Neuronal stem cell (in vitro differentiated cells): ENCODE data around the gene CCDC141.

Experiments
- DNase-seq: peaks from one replicate; pipeline ENCODE4 v3.0.0-alpha.2; 2013; ENCODE audit warnings: low spot score
- H2AFZ ChIP-seq: one replicate; pipeline ENCODE4 v1.6.1; 2013; ENCODE audit warnings: mild to moderate bottlenecking, low read length, inconsistent platforms
- H2AK5ac ChIP-seq: 2 replicates; pipeline ENCODE4 v1.6.1; 2013; ENCODE audit warnings: low read depth, mild to moderate bottlenecking, inconsistent platforms, low read length, moderate library complexity, mixed read lengths
- H2BK120ac ChIP-seq: 2 replicates; pipeline ENCODE4 v1.6.1; 2013; ENCODE audit warnings: low read depth, mild to moderate bottlenecking, inconsistent platforms, low read length, moderate library complexity, mixed read lengths
- H2BK12ac ChIP-seq: one replicate; pipeline ENCODE4 v1.6.1; 2013; ENCODE audit warnings: low read length, inconsistent platforms
- H2BK15ac ChIP-seq: 2 replicates; pipeline ENCODE4 v1.6.1; 2013; ENCODE audit warnings: mild to moderate bottlenecking, low read length, inconsistent platforms, mixed read lengths
- H2BK5ac ChIP-seq: one replicate; pipeline ENCODE4 v1.6.1; 2013; ENCODE audit warnings: inconsistent platforms, mild to moderate bottlenecking, low read length, moderate library complexity
- H3K14ac ChIP-seq: one replicate; pipeline ENCODE4 v1.6.1; 2013; ENCODE audit warnings: low read length, inconsistent platforms
- H3K18ac ChIP-seq: 2 replicates; pipeline ENCODE4 v1.6.1; 2013; ENCODE audit warnings: low read length, inconsistent platforms
- H3K23ac ChIP-seq: 2 replicates; pipeline ENCODE4 v1.6.1; 2013; ENCODE audit warnings: low read depth, mild to moderate bottlenecking, mixed read lengths, low read length, inconsistent platforms; ENCODE audit not compliant: poor library complexity
- H3K27ac ChIP-seq: replicated peaks from 3 replicates; pipeline ENCODE4 v1.5.1; 2013; ENCODE audit warnings: low read length, inconsistent platforms
- H3K27me3 ChIP-seq, 3 experiments: 2 replicates each; pipeline ENCODE4 v1.6.1; 2013; ENCODE audit warnings: low read length in 3 of 3, mild to moderate bottlenecking in 2 of 3, inconsistent platforms in 1 of 3, low read depth in 1 of 3, mixed read lengths in 1 of 3, moderate library complexity in 1 of 3; ENCODE audit not compliant: control insufficient read depth in 3 of 3, insufficient read depth in 3 of 3
- H3K36me3 ChIP-seq, 2 donors: replicated peaks in 1 of 2; 2 replicates each; pipeline ENCODE4 v1.6.1; 2013; ENCODE audit warnings: low read length in 2 of 2; ENCODE audit not compliant: control insufficient read depth in 2 of 2, insufficient read depth in 2 of 2
- H3K4ac ChIP-seq: 2 replicates; pipeline ENCODE4 v1.6.1; 2013; ENCODE audit warnings: inconsistent platforms, mild to moderate bottlenecking, low read length, moderate library complexity
- H3K4me1 ChIP-seq, 2 donors: 1 replicate in 1 of 2; 2 replicates in 1 of 2; pipeline ENCODE4 v1.6.1; 2013; ENCODE audit warnings: low read length in 2 of 2, low read depth in 1 of 2; ENCODE audit not compliant: control insufficient read depth in 2 of 2, insufficient read depth in 1 of 2
- H3K4me2 ChIP-seq: one replicate; pipeline ENCODE4 v1.6.1; 2013; ENCODE audit warnings: mild to moderate bottlenecking, low read length, inconsistent platforms; ENCODE audit not compliant: insufficient read depth, poor library complexity, severe bottlenecking
- H3K4me3 ChIP-seq, 2 donors: 2 replicates each; pipeline ENCODE4 v1.5.1; 2013; ENCODE audit warnings: low read length in 2 of 2, mild to moderate bottlenecking in 2 of 2, inconsistent platforms in 1 of 2, moderate library complexity in 1 of 2
- H3K79me1 ChIP-seq: one replicate; pipeline ENCODE4 v1.6.1; 2013; ENCODE audit warnings: low read depth, mild to moderate bottlenecking, inconsistent platforms, low read length, moderate library complexity
- H3K9ac ChIP-seq: one replicate; pipeline ENCODE4 v1.6.1; 2013; ENCODE audit warnings: mild to moderate bottlenecking, low read depth, low read length, inconsistent platforms; ENCODE audit not compliant: poor library complexity
- H3K9me3 ChIP-seq, 2 donors: replicated peaks in 1 of 2; 2 replicates each; pipeline versions ENCODE3 to v1.6.1; 2013; ENCODE audit warnings: low read length in 2 of 2, mild to moderate bottlenecking in 2 of 2, inconsistent platforms in 1 of 2, low read depth in 1 of 2, mixed read lengths in 1 of 2, moderate library complexity in 1 of 2; ENCODE audit not compliant: control insufficient read depth in 2 of 2, insufficient read depth in 1 of 2
- H4K8ac ChIP-seq: one replicate; pipeline ENCODE4 v1.6.1; 2013; ENCODE audit warnings: low read depth, mild to moderate bottlenecking, inconsistent platforms, low read length, moderate library complexity
- H4K91ac ChIP-seq: one replicate; pipeline ENCODE4 v1.6.1; 2013; ENCODE audit warnings: low read length, low read depth, mild to moderate bottlenecking, inconsistent platforms; ENCODE audit not compliant: poor library complexity
- WGBS, 2 donors: extraction: QIAGEN DNeasy Blood & Tissue Kit; methylation state at CpG; one replicate each; pipeline ENCODE4 v1.1.7; 2013; ENCODE audit warnings: missing lambda C conversion rate in 2 of 2, mixed read lengths in 1 of 2; ENCODE audit not compliant: insufficient read length in 2 of 2, insufficient replicate concordance in 1 of 2; ENCODE audit errors: extremely low coverage in 2 of 2; 5-methylcytosine and 5-hydroxymethylcytosine counted together

Gene CCDC141

GRCh38 chr2:178933493-178933892 is 116.4 kb downstream of the CCDC141 start:
- no peaks in the 10 kb centered on the region for H3K36me3 ChIP-seq
- WGBS, 2 donors: no CpG with 5 or more reads among the region's 3 CpGs
- H3K14ac ChIP-seq: no peak overlapping the region
- H3K23ac ChIP-seq: no peak overlapping the region
- H3K27me3 ChIP-seq: no peaks in the 10 kb centered on the region
- H3K4ac ChIP-seq: no peak overlapping the region
- no peaks in the 10 kb centered on the region for H3K9me3 ChIP-seq
- no peak overlapping the region for H4K91ac ChIP-seq
- peaks cover 0 to 1% of the 10 kb centered on the region in 2 donors for H3K4me1 ChIP-seq
- no peak overlapping the region for H3K4me2 ChIP-seq
- no peak overlapping the region for H3K27ac ChIP-seq
- no peak overlapping the region for H2BK120ac ChIP-seq
- no peak overlapping the region for H2AK5ac ChIP-seq
- no peak overlapping the region for H2AFZ ChIP-seq
- H3K4me3 ChIP-seq: no peak overlapping the region
- no peak overlapping the region for H2BK5ac ChIP-seq
- no peak overlapping the region for H3K18ac ChIP-seq
- no peaks in the 10 kb centered on the region for H3K79me1 ChIP-seq
- no peak for DNase-seq
- no peak overlapping the region for H3K9ac ChIP-seq
- H2BK15ac ChIP-seq: no peak overlapping the region
- H2BK12ac ChIP-seq: no peak overlapping the region
- H4K8ac ChIP-seq: no peak overlapping the region

GRCh38 chr2:178928077-178928476 is 121.9 kb downstream of the CCDC141 start:
- Histone ChIP-seq H4K91ac (no peak overlapping the region), H3K27me3 (no peaks in the 10 kb centered on the region), H3K23ac (no peak overlapping the region), H2AFZ (no peak overlapping the region), H3K4me3 (no peak overlapping the region), H3K36me3 (no peaks in the 10 kb centered on the region), H3K79me1 (no peaks in the 10 kb centered on the region), H3K18ac (no peak overlapping the region), H2AK5ac (no peak overlapping the region), H3K27ac (no peak overlapping the region), H2BK12ac (no peak overlapping the region), H2BK5ac (no peak overlapping the region), H3K4ac (no peak overlapping the region), H3K4me2 (no peak overlapping the region), H3K4me1 (no peaks in the 10 kb centered on the region), H3K9me3 (no peaks in the 10 kb centered on the region), H2BK120ac (no peak overlapping the region), H4K8ac (no peak overlapping the region), H2BK15ac (no peak overlapping the region), H3K14ac (no peak overlapping the region), H3K9ac (no peak overlapping the region)
- no peak for DNase-seq
- WGBS, 2 donors: no CpG with 5 or more reads among the region's 4 CpGs

DNA sequence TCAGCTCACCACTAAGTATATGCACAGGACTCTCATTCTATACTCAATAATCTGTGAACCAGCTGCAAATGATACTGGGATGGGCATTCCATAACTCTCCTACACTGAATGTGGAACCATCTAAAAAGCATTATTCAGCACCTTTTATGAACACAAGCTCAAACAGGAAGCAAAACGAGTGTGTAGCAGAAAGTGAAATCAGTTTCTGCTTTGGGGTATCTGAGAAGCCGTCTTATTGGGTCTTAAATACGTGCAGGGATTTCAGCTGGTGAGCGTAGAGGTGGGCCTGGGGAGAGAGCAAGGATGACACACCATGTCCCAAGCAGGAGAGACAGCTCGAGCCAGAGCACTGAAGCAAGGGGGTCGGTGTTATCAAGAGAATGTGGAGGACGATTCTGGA is 122.8 kb downstream of the CCDC141 start:
- H3K14ac ChIP-seq: no peak overlapping the region
- no peak overlapping the region for H2BK12ac ChIP-seq
- no peak for DNase-seq
- H3K79me1 ChIP-seq: no peaks in the 10 kb centered on the region
- no peak overlapping the region for H2BK120ac ChIP-seq
- no peak overlapping the region for H2BK15ac ChIP-seq
- no peak overlapping the region for H3K27ac ChIP-seq
- no peak overlapping the region for H4K8ac ChIP-seq
- no peak overlapping the region for H3K9ac ChIP-seq
- no peaks in the 10 kb centered on the region for H3K36me3 ChIP-seq
- H3K27me3 ChIP-seq: no peaks in the 10 kb centered on the region
- no peaks in the 10 kb centered on the region for H3K9me3 ChIP-seq
- no peak overlapping the region for H3K23ac ChIP-seq
- H3K4me3 ChIP-seq: no peak overlapping the region
- no peak overlapping the region for H2BK5ac ChIP-seq
- WGBS, 2 donors: no CpG with 5 or more reads among the region's 7 CpGs
- H2AFZ ChIP-seq: no peak overlapping the region
- no peak overlapping the region for H3K4ac ChIP-seq
- no peak overlapping the region for H3K4me2 ChIP-seq
- no peak overlapping the region for H3K18ac ChIP-seq
- H4K91ac ChIP-seq: no peak overlapping the region
- H2AK5ac ChIP-seq: no peak overlapping the region
- H3K4me1 ChIP-seq: no peaks in the 10 kb centered on the region

- no peak overlapping the region for H3K4ac ChIP-seq
- WGBS, 2 donors: no CpG with 5 or more reads among the region's 1 CpG
- H3K79me1 ChIP-seq: no peaks in the 10 kb centered on the region
- H2AK5ac ChIP-seq: no peak overlapping the region
- H3K4me2 ChIP-seq: no peak overlapping the region
- no peak overlapping the region for H3K18ac ChIP-seq
- H2BK12ac ChIP-seq: no peak overlapping the region
- H3K23ac ChIP-seq: no peak overlapping the region
- no peaks in the 10 kb centered on the region for H3K4me1 ChIP-seq
- H3K27me3 ChIP-seq: no peaks in the 10 kb centered on the region
- no peak overlapping the region for H3K4me3 ChIP-seq
- no peak overlapping the region for H4K91ac ChIP-seq
- no peak overlapping the region for H3K9ac ChIP-seq
- no peaks in the 10 kb centered on the region for H3K36me3 ChIP-seq
- H4K8ac ChIP-seq: no peak overlapping the region
- no peak overlapping the region for H3K27ac ChIP-seq
- no peak overlapping the region for H2BK120ac ChIP-seq
- no peak overlapping the region for H3K14ac ChIP-seq
- no peak overlapping the region for H2BK5ac ChIP-seq
- no peak overlapping the region for H2BK15ac ChIP-seq
- DNase-seq: no peak
- no peaks in the 10 kb centered on the region for H3K9me3 ChIP-seq
- H2AFZ ChIP-seq: no peak overlapping the region
Measured at GRCh38 chr2:178924817-178925216, 125.1 kb downstream of the CCDC141 start.
